NCI-H524 (cell line): ENCODE results near the gene SLC35F4.
A peak's percentile ranks its signal among the peaks of the same experiment; 100 is the strongest.
"Not testable (repeated sequence)": the region's sequence is repeated elsewhere in the genome, so short reads cannot be mapped to it uniquely, and the experiment has no call there.

Experiments used
- DNase-seq, 2 experiments: peaks; one replicate each; lab custom pipeline; 2025; lab: John Stamatoyannopoulos, UW

The SLC35F4 gene

DNA sequence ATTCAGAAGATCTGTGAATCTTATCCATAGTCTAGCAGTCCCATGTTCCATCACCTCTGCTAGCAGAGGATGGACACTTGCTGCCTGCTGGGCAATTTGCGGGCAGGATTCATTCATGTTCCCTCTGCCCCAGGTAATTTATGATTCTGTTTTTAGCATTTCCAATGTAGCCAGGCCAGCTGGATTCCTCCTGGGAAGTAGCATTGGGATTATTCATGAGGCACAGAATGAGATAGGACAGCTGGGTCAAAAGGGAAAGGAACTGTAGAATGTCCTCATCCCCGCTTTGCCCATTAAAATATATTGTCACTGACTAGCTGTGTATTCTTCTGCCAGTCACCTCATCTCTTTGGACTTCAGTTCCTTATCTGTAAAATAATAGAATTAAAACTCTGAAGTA is 68.7 kb downstream of the SLC35F4 start:
- no peak for DNase-seq

DNA sequence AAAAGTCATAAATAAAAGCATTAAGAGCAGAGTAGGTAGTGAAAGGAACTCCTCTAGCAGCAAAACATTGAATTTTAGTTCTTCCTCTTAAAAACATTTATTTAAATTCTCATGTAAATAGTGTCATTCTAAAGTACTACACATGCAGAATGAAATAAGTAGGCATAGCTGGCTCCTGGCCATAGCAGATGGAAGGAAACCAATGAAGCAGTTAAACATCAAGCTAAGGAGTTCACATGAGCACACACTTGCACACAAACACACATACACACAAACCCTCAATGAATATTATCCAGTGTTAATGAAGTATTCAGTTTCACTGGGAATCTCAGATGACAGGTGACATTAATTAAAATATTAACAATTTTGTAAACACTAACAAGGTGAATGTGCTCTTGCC is 69.3 kb downstream of the SLC35F4 start:
- no peak for DNase-seq

DNA sequence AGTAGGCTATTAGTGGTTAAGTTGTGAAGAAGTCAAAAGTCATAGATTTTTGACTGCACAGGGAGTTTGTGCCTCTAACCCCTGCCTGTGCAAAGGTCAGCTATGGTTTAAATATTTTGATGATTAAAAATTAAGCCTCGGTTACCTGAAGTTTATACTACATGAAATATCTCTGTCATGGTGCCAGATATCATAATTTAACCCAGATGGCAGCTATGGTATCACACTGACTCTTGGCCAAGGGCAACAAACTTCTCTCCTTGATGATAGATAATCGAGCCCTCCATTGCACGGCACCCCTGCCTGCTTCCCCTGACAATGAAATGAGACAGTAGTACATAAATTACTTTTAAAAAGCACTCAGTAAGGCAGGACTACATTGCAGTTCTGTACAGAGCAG is 80.8 kb downstream of the SLC35F4 start:
- no peak for DNase-seq

DNA sequence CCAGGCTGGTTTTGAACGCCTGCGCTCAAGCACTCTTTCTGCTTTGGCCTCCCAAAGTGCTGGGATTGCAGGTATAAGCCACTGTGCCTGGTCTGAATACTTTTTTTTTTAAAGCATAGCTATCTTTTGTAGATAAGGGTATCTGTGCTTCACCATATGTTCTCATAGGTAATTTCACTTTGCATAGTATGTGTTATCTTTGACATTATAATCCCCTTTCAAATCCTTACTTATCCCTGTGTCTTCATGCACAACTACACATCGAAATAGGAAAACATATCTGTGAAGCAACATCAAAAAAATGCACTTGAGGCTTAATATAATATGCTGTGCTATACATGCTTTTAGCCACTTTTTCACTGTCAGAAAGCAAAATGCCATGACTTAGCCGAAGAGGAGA is 94.1 kb downstream of the SLC35F4 start:
- DNase-seq = no peak

DNA sequence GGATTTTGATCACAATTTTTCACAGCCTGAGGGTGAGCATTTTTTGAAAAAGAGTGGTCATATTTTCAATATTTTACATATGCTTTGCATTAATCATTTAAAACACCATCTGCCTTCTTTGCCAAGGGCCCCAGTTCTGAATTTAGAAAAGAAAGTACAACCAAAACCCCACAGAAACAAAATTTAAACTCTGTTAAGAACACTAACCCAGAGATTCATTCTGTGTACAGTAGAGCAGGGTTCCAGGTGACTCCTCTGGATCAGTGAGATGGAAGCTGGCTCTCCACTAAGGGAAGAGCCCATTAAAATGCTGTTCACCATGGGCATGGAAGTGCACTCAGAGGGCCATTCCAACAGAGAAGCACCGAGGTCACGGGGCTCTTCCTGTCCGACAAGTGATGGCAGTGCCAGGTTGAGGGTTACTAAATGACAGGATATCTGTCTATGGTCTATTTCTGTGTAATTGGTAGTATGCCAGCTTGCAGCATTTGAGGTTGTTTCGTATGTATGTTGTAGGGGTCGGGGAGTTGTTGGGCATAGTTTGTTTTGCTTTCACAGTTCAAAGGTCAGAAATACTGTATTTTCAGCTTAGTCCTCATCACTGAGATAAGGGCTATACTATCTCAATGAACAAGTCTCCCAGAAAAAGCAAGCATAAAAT is 95.9 kb downstream of the SLC35F4 start:
- no peak for DNase-seq

DNA sequence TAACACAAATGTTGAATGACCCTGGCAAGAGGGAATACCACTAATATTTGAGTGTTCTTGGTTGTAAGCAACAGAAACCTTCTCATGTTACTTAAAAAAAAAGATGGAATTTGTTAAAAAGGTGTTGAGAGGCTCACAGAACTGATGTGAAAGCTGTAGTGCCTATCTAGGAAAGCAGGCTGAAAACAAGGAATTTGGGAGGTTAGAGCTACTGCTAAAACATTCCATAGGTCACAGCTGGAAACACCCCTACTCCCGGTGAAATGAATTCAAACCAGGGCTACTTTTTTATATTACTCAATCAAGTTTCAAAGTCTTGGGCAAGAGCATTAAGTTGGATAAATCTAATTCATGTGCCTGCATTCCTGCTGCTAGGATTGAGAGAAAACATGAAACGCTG is 104.1 kb downstream of the SLC35F4 start:
- DNase-seq = no peak

DNA sequence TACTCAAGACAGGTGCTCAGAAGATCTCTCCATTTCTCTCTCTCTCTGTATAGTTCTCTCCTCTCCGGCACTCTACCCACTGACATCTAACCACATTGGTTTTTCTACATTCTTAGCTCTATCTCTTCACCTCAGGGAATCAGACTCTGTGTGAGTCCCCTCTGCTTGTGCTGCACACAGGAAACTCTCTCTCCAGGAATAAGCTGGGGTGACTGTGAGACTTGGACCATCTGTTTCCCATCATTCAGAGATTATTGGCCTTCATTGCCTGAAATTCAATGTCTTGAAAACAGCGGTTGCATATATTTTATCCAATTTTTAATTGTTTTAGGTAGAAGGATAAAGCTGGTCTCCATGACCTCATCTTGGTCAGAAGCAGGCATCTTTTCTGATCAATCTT is 105.0 kb downstream of the SLC35F4 start:
- peak; percentile 14 to 63 for DNase-seq

DNA sequence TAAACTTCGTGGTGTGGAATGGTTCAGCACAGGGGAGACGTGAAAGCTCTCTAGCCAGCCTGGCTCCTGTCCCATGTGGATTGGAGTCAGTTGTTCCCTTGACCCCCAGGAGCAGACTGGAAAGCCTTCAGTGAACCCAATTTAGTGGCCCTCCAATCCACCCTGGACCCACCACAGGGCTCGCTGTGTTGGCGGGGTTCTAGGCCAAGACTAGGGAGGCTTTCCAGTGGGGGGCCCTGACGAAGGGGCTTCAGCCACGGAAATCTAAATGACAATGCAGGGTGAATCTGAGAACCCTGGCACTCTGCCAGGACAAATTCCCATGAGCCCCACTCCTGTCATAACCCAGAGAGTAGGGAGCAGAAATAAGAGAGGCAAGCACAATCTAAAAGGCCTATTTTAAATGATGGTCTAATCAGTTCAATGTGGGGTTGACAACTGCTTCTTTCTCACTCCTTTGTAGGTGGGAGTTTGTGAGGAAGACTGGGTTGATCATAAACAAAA is 110.8 kb downstream of the SLC35F4 start:
- DNase-seq = no peak

DNA sequence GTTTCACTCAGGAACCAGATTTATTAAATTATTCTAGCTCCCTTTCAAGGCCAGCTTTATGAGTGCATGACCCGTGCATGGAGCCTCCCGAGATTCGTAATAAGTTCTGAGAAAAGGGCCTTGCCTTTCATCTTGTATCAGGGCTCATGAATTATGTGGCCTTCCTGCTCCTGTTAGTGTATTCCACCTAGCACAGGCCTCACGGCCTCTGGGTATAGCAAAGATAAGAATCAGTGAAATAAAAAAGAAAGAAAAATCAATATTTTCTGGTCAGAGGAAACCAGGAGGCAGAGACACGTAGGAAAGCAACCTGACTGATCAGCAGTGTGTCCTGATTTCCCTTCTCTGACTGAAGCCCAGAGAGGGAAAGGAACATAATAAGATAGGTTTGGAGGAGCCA is 111.4 kb downstream of the SLC35F4 start:
- DNase-seq = no peak

DNA sequence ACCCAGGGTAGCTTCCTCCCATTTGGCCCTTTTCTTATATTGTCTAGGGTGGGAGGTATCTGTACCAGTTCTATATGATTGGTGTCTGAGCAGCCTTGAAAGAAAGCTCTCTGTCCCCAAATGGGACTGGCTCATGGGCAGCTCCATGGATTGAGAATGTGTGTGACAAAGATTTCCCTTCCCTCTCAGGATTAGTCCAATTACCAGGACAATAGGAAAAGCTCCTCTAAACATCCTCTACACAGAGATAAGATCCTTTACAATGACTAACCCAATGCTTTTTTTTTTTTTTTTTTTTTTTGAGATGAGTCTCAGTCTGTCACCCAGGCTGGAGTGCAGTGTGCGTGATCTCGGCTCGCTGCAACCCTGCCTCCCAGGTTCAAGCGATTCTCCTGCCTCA is 112.1 kb downstream of the SLC35F4 start:
- no peak for DNase-seq

DNA sequence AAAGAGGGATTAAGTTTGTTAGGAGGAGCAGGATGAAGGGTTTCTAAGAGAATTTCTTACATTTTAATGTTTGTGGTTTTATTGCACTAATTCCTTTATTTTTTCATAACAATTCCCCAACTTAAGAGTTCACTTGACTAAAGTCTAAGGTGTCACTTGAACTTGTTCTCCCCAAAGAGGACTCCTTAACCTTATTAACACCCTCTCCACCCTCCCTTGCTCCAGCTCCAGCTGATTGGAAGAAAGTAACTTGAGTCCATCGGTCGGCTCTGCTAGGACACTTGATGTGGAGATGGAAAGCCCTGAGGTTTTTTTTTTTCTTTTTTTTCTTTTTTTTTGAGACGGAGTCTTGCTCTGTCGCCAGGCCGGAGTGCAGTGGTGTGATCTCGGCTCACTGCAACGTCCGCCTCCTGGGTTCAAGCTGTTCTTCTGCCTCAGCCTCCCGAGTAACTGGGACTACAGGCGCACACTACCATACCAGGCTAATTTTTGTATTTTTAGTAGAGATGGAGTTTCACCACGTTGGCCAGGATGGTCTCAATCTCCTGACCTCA is 113.7 kb downstream of the SLC35F4 start:
- not testable (repeated sequence) for DNase-seq

DNA sequence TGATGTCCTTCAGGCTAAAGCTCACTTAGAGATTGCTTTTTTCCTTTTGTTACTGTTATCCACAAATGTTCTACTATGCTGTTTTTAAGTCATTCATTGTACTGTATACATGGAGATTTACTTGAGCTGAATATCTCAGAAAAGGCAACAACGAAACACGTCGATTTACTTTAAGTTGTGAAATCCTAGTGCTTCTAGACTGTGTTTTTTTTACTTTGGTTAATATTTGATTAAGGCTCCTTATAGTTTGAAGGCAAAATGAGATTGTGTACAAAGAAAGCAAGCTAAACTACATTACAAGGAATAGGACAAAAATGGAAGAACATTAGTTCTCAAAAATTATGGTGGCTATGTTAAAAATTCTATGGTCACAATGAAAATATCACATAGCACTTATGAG is 114.5 kb downstream of the SLC35F4 start:
- DNase-seq = no peak

DNA sequence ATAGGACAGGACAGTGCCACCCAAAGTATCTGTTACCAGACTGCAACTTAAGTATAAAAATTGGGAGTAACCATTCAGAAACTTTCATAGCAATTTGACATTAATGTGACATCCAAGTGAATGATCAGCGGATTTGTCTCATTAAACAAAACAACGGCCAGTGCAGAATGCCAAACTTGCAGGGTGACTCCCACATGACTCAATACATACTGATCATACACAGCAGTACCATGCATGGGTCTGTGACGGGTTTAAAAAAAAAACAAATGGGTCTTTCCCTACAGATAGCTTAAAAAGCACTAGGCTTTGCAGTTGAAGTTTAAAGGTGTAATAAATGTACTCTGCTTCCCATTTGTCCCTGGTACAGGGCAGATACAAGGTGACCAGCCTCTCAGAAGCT is 116.6 kb downstream of the SLC35F4 start:
- DNase-seq = no peak

DNA sequence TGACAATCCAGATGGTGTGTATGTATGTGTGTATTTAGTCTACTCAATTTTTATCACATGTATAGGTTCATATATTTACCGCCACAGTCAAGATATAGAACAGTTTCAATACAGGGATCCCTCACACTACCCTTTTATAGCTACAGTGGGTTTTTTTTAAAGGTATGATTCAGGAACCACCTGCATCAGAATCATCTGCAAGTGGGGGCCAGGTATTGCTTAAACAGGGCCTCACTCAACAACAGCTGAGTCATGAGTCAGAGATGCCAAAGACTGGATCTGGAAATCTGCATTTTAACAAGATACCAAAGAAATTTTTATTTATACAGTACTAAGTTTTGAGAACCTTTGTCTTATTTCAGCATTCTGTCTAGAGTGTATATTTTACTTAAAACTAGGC is 117.6 kb downstream of the SLC35F4 start:
- no peak for DNase-seq

DNA sequence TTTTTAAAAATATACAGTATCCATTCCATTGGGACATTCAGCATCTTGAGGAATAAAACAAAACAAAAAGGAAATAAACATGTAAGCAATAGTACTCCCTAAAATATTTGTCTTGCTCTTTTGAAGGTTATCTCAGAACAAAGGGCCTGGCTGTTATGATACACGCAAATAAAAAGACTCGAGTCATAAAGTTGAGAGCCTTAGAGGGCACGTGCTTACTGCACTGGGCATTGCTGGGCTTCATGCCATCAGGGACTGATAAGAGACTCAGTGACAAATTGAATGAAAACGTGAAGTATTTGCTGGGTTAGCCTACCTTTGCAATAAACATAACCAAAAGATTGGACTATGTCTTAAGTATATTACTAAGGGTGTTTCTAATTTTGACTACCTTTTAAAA is 118.9 kb downstream of the SLC35F4 start:
- no peak for DNase-seq

DNA sequence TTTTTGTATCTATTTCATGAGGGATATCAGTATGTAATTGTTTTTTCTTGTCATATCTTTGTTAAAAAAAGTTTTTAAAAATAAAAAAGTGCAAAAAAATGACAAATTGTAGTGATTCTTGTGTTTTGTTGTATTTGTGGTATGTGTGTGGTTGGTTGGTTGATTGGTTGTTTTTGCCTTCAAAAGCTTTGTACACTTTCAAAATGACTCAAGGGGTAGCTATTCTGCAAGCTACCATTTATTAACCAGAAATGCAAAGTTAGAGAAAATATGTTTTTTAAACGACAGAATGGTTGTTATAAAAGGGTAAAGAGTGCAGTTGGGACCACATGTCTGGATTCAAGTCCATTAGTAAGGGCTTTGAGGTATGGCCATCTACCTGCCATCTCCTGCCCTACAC is 119.3 kb downstream of the SLC35F4 start:
- no peak for DNase-seq

DNA sequence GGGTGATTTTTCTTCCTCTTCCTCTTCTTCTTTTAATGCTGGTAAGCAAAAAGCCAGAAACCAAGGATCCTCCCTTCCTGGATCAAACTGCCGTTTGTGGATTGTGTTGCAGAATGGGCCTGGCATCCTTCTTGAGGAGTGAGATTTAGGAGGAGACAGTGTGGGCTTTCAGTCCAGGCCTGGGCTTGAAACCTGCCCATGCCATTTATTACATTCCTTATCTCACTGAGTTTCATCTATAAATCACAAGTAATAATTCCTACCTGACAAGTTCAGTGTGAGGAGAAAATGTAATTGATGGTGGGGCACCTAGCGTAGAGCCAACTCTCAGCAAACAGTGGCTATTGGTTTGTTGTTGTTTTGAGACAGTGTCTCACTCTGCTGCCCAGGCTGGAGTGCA is 126.4 kb downstream of the SLC35F4 start:
- DNase-seq = no peak

DNA sequence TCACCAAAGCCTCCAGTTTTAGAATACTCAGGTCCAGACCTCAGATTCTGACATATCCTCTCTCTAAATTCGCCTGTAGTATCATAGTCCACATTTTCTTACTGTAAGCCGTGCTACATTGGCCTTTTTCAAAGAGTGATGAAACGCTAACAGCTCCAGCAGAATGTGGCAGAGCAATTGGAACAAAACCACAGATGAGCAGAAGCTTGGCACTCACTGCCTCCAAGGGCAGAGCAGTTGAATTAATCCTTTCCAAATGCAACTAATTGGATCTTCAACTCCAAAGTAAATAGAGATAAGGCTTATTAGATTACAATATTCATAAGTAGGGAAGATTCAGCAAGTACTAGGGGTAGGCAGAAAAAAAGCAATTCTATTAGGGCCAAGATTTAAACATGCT is 128.3 kb downstream of the SLC35F4 start:
- DNase-seq = peak; percentile 41 to 76

DNA sequence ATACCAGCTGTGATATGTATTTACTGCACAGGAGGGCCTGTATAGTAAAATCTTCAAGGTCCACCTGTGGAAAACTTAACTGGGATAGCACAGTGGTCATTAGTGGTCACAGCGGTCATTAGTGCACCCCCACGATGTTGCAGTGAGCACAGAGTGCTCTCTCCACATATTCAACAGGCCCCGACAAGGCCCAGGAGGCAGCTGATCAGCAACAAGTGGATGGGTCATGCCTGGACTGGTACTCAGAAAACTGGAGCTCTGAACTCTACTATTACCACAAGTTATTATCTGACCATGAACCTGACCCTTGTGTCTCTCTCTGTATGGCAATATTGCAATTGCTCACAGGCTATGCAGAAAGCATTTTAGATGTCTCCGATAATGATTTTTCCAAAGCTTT is 129.5 kb downstream of the SLC35F4 start:
- no peak for DNase-seq

DNA sequence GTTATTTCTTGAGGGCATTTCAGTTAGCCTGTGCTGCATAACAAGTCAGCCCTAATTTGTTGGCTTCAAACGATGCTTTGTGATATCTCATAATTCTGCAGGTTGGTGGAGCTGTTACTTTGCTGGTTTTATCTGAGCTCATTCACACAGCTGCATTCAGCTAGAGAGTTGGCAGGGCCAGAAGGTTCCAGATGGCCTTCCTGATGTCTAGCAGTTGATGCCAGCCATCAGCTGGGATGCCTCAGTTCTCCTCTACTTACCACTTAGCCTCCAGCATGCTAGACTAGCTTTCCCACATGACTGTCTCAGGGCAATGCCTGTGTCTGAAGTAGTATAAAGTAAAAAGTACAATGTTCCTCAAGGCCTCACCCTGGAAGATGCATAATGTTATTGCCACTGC is 130.6 kb downstream of the SLC35F4 start:
- peak in 1 of 2 experiments; percentile 42 for DNase-seq

DNA sequence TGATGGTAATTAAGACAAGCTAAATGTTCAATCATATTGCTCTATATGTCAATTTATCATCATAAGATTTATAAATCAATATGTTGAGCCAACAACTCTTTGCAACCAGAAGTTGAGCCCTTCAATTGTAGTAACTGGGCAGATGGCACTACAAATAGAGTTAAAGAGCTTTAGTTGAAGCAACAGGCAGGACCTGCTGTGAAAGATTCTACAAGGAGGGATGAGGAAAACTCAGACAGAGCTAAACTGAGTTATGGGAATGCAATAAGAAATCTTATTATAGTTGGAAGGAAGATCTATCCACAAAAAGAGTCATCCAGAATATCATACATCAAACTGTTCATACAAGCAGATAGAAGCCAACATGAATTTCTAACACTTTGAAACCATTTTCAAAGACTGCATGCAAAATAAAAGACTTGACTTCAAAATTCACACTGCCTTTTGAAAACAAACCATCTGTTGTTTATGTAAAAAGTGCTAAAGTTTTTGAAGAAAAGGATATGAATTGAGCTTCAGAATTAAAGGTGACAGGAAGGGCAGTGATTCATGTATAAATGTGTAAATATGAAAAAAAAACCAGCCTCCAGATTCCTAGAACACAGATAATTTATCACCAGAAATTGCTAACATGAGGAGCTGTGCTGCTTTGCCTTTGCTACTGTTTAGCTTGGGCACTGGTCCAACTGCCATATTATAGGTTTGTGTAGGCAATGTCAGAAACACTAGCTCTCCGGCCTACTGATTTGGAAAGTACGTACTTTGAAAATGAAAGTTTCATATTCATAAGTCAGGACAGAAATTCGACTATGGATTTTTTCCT is 133.2 kb downstream of the SLC35F4 start:
- DNase-seq = peak; percentile 15 to 66

DNA sequence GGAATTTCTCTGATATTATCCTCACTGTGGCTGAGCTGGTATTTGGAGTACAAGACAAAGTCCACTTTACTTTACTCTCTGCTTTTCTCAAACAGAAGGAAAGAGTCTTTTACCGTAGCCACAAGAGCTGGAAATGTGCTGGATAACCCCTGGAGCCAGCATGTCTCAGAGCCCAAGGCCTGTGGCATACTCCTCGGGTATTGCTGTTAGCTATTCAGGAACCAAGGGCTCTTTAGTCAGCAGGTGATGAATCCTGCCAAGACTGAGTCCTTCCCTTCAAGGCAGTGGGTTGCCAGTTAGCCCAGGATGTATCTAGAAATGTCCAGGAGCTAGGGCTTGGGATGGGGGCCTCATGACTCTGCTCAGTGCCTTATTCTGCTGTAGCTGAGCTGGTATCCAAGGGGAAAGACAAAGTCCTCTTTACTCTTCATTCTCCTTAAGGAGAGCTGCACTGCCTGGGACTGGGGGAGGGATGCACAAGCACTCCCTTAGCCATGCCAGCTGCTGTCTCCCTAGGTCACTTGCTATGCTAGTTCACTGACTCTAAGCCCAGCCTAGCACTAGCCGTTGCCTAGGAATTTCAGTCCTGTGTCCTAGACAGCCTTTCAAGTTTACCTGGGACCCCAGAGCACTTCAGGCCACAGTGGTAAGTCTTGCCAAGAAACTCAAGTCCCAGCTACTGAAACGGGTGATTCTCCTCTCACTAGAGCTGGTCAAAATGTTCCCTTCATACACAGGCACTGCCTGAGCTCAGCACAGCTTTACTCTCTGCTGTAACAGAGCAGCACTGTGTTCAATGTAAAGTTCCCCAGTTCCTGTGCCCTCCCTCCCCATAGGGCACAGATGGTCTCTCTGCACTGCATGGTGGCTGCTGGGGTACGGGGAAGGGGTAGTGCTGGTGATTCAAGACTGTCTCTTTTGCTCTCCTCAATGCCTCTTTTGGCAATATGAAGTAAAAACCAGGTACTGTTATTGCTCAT is 136.4 kb downstream of the SLC35F4 start:
- DNase-seq = peak in 1 of 2 experiments; percentile 59
